Effector memory CD4-positive, alpha-beta T cell (primary cell): ENCODE results near the gene CCIN.
A peak's percentile ranks its signal among the peaks of the same experiment; 100 is the strongest.
"Not testable (repeated sequence)": the region's sequence is repeated elsewhere in the genome, so short reads cannot be mapped to it uniquely, and the experiment has no call there.

Source experiments
- DNase-seq, 3 donors: peaks; one replicate each; pipeline ENCODE4 v3.0.0-alpha.2; 2020
- H3K27ac ChIP-seq: 2 replicates; pipeline ENCODE4 v1.7.0; 2013; ENCODE audit warnings: mild to moderate bottlenecking, low read length, moderate library complexity; ENCODE audit not compliant: insufficient read depth, poor library complexity, severe bottlenecking
- H3K27me3 ChIP-seq: replicated peaks from 2 replicates; pipeline ENCODE4 v1.7.0; 2013; ENCODE audit warnings: mild to moderate bottlenecking, low read length; ENCODE audit not compliant: insufficient read depth, control insufficient read depth, poor library complexity, severe bottlenecking
- H3K36me3 ChIP-seq: 2 replicates; pipeline ENCODE4 v1.7.0; 2013; ENCODE audit warnings: mild to moderate bottlenecking, low read length, moderate library complexity; ENCODE audit not compliant: control insufficient read depth, insufficient read depth
- H3K4me1 ChIP-seq: 2 replicates; pipeline ENCODE4 v1.7.0; 2013; ENCODE audit warnings: low read length, mild to moderate bottlenecking; ENCODE audit not compliant: control insufficient read depth, insufficient read depth, poor library complexity, severe bottlenecking
- H3K4me3 ChIP-seq: 2 replicates; pipeline ENCODE4 v1.7.0; 2013; ENCODE audit warnings: low read length, low read depth, mild to moderate bottlenecking; ENCODE audit not compliant: insufficient read depth, poor library complexity, severe bottlenecking
- H3K9me3 ChIP-seq: 2 replicates; pipeline ENCODE4 v1.7.0; 2013; ENCODE audit warnings: mild to moderate bottlenecking, low read length, moderate library complexity; ENCODE audit not compliant: control insufficient read depth

The CCIN gene

GRCh38 chr9:36131666-36132065 is 37.5 kb upstream of the CCIN start:
- not testable (repeated sequence) for H3K4me3 ChIP-seq, H3K27ac ChIP-seq, DNase-seq, H3K27me3 ChIP-seq, H3K9me3 ChIP-seq, H3K36me3 ChIP-seq
- peaks cover 17% of the 10 kb centered on the region for H3K4me1 ChIP-seq

DNA sequence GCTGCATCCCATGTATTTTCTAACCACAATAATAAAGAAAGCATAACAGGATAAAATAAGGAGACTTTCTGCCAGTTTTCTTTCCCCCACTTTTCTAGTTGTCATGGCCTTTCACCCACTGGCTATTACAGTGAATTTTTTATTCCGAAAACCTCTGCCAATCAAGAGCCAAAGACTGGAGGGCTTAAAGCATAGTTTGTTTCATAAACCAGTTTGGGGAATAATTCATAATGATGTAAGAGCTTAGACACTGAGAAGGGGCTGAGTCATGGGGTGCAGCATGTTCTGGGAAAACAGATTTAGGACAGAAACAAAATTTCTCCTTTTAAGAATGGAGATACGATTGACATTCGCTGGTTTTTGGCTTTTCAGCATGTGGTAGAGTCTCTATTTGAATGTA is 37.1 kb upstream of the CCIN start:
- Histone ChIP-seq H3K27ac (no peak overlapping the region), H3K4me1 (peaks cover 17% of the 10 kb centered on the region), H3K4me3 (no peak overlapping the region), H3K9me3 (no peaks in the 10 kb centered on the region), H3K36me3 (no peaks in the 10 kb centered on the region), H3K27me3 (no peaks in the 10 kb centered on the region)
- DNase-seq = no peak

DNA sequence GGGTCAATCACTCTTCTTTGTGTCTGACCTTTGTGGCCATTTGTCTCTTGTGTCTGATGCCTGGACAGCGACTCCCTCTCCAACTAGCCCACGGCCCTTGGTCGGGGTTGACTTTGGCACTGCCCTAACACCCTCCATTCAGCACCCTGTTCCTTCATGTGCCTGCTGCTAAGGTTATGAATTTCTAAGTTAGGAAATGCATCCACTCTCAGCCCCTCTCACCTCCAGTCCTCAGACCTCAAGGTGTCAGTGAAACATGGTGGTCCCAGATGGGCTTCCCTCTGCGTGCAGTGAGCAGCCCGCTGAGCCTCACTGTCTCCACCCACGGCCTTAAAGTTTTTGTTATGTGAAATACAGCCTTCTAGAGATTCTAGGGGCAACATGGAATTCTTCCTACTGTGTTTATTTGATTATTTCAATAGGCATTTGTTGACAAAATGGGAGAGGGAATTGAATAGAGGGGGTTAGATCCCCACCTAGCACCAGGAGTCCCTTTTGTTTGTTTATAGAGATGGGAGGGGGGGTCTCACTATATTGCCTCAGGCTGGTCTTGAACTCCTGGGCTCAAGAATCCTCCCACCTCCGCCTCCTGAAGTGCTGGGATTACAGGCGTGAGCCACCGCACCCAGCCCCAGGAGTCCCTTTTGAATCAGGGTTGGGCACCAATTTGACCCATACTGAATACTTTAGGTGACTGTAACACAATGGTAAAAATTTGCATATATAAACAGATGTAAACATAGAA is 34.3 kb upstream of the CCIN start:
- no peaks in the 10 kb centered on the region for H3K36me3 ChIP-seq
- H3K27me3 ChIP-seq = no peaks in the 10 kb centered on the region
- H3K4me3 ChIP-seq = no peak overlapping the region
- H3K4me1 ChIP-seq = peaks cover 33% of the 10 kb centered on the region
- H3K27ac ChIP-seq = no peak overlapping the region
- DNase-seq = no peak
- H3K9me3 ChIP-seq = no peaks in the 10 kb centered on the region

DNA sequence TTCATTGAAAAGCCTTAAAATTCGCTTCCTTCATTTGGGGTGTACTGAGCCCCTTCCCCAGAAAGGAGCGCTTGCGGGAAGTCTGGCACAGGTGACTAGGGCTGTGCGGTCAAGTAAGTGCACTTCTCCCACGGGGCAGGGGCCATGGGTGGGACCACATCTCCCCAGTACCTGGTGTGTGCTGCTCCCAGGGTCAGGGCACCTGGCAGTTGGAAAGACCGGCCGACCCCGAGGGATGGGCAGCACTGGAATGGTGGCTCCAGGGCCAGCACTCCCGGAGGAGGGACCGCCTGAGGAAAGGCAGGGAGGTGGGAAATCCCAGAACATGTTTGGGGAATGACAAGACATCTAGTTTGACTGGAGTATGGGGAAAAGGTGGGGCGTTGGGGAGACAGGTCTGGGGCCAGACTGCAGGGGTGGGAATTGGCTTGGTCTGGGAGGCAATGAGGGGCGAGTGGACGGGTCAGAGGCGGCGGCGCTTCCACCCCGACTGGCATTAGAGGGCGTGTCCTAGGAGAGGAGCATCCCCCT is 33.4 kb upstream of the CCIN start:
- Histone ChIP-seq H3K27me3 (no peaks in the 10 kb centered on the region), H3K4me1 (peaks cover 42% of the 10 kb centered on the region), H3K36me3 (no peaks in the 10 kb centered on the region), H3K9me3 (no peaks in the 10 kb centered on the region), H3K27ac (peak overlapping the region; percentile 80), H3K4me3 (peak overlapping the region; percentile 91)
- no peak for DNase-seq

DNA sequence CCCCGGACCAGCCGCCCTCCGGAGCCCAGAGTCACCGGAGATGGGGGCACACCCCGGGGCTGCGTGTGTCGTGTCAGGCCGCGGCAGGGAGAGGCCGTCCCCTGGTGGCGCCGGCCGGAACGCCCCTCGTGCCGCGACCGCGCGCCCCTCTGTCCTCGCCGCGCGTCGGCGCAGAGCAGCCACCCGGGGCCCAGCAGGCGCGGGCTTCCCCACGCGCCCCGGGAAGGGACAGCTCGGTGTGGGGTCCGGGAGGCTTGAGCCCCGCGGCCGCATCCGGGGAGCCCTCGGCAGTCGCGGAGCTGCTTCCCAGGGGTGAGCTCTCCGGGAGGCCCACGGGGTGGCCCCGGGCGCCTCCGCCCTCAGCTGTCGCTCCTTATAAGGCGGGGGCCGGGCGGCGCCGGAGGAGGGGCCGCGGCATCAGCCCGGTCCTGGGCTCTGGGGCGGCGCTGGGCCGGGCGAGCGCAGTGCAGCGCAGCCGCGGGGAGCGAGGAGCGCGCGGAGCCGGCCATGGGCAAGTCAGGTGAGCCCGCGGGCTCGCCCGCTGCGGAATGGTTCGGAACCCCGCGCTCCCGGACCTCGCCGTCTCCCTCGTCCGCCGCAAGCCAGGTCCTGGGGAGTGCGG is 32.8 kb upstream of the CCIN start, which contains the start of gene GLIPR2:
TSS of gene GLIPR2 (plus strand) at position 462 of the 622 bp plus-strand sequence. CDS start at position 508, 46 bp downstream.
- Histone ChIP-seq H3K36me3 (no peaks in the 10 kb centered on the region), H3K9me3 (no peaks in the 10 kb centered on the region), H3K27ac (peak within 1 kb of the TSS; percentile 80), H3K4me3 (peak within 1 kb of the TSS; percentile 91), H3K27me3 (no peaks in the 10 kb centered on the region), H3K4me1 (peaks cover 47% of the 10 kb centered on the region)
- peak; percentile 60 to 71 (median 70) for DNase-seq

DNA sequence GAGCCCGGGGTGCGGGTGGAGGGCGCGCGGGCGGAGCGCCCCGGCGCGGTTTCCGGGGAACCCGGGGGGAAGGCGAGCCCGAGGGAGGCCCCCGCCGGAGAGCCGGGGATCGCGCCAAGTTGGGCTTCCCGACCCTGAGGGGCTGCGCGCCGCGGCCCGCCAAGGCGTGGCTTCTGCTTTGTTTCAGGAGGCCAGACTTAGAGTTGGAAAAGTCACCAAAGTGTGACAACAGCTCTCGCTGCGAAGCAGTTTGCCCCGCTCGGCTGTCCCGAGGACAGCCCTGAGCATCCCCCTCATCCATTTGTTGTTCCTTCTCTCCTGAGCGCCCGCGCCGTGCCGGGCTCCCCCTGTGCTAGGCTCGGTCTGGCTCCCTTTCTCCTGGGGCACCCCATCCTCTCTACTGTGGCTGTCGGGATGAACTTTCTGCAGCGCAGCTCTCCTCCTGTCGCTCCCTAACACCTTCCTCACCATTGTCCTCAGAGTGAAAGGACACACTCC is 32.2 kb upstream of the CCIN start:
- Histone ChIP-seq H3K36me3 (no peaks in the 10 kb centered on the region), H3K9me3 (no peaks in the 10 kb centered on the region), H3K4me1 (peaks cover 53% of the 10 kb centered on the region), H3K27me3 (no peaks in the 10 kb centered on the region), H3K27ac (peak overlapping the region; percentile 80), H3K4me3 (peak overlapping the region; percentile 91)
- no peak for DNase-seq

GRCh38 chr9:36137392-36138004 is 31.7 kb upstream of the CCIN start:
- Histone ChIP-seq H3K27me3 (no peaks in the 10 kb centered on the region), H3K4me3 (peak overlapping the region; percentile 91), H3K4me1 (peaks cover 59% of the 10 kb centered on the region), H3K36me3 (no peaks in the 10 kb centered on the region), H3K27ac (peak overlapping the region; percentile 80), H3K9me3 (no peaks in the 10 kb centered on the region)
- no peak for DNase-seq

- peaks cover 69% of the 10 kb centered on the region for H3K4me1 ChIP-seq
- no peak overlapping the region for H3K4me3 ChIP-seq
- no peaks in the 10 kb centered on the region for H3K36me3 ChIP-seq
- peak overlapping the region; percentile 21 for H3K27ac ChIP-seq
- no peaks in the 10 kb centered on the region for H3K9me3 ChIP-seq
- H3K27me3 ChIP-seq = no peaks in the 10 kb centered on the region
- DNase-seq = no peak
Measured at GRCh38 chr9:36138496-36138895, 30.7 kb upstream of the CCIN start.

DNA sequence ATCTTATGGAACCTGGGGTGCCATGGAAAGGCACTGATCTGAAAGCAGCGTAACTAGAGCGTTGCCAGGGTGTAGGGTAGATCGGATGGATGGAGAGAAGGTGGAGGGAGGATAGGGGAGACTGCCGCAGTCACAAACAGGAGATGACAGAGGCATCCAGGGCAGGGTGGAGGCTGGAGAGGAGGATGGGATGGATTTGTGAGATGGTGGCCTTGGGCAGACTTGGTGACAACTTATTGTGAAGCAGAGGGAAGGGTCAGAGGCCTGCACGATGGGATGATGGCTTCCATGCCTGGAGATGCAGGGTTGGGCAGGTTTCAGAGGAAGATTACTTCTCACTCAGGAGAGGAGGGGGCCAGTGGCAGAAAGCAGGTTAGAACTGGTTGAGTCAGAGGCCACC is 30.3 kb upstream of the CCIN start:
- peak overlapping the region; percentile 21 for H3K27ac ChIP-seq
- no peaks in the 10 kb centered on the region for H3K27me3 ChIP-seq
- H3K9me3 ChIP-seq = no peaks in the 10 kb centered on the region
- H3K36me3 ChIP-seq = no peaks in the 10 kb centered on the region
- no peak overlapping the region for H3K4me3 ChIP-seq
- no peak for DNase-seq
- peaks cover 73% of the 10 kb centered on the region for H3K4me1 ChIP-seq
